OCI-LY1 (cell line): ENCODE measurements around the gene CTSE.

Experiments
- CTCF ChIP-seq: fragments of 200-600 bp; sonication (generic), shearing (Covaris generic); IDR thresholded peaks from 2 replicates; pipeline ENCODE4 v1.5.1; 2017; ENCODE audit warnings: mild to moderate bottlenecking, antibody characterized with exemption, low read length, moderate library complexity, mixed read lengths
- EZH2 ChIP-seq: fragments of 200-600 bp; sonication (generic), shearing (Covaris generic); IDR thresholded peaks from 2 replicates; pipeline ENCODE4 v1.8.0; 2017; ENCODE audit warnings: borderline replicate concordance, mixed run types, mild to moderate bottlenecking, antibody characterized with exemption, low read length, moderate library complexity, mixed read lengths

- TF ChIP-seq CTCF (no peak), EZH2 (no peak)
These were observed 53.2 kb downstream of the CTSE start for GRCh38 chr1:205970486-205970885.
